DOHH2 (cell line): ENCODE results near the gene ARHGEF9.

Experiments
- CTCF ChIP-seq: fragments of 200-600 bp; sonication (generic); IDR thresholded peaks from one replicate; pipeline ENCODE4 v1.5.1; 2014; ENCODE audit warnings: antibody characterized with exemption, mild to moderate bottlenecking, low read depth, low read length; ENCODE audit not compliant: poor library complexity, severe bottlenecking
- EZH2phosphoT487 ChIP-seq: fragments of 200-600 bp; sonication (generic); IDR thresholded peaks from 2 replicates; pipeline ENCODE4 v1.6.1; 2017; ENCODE audit warnings: borderline replicate concordance, mild to moderate bottlenecking, antibody characterized with exemption, low read length, moderate library complexity, mixed read lengths

- no peak for TF ChIP-seq CTCF
- no peak for TF ChIP-seq EZH2phosphoT487
These were observed 71.5 kb downstream of the ARHGEF9 start for GRCh38 chrX:63713526-63713925.
